CD14-positive monocyte (primary cell): ENCODE data around the gene NDST1. TPM values are rescaled to one million over a fixed set of nuclear protein-coding genes. Genes with fewer than 3 reads are reported as not detected.

ENCODE experiments used
- DNase-seq, 3 donors: peaks; one replicate each; pipeline ENCODE4 v3.0.0-alpha.2; 2011 to 2022
- H2AFZ ChIP-seq: 2 replicates; pipeline ENCODE4 v1.6.0; 2012; ENCODE audit warnings: mild to moderate bottlenecking, low read depth, low read length, inconsistent platforms; ENCODE audit not compliant: insufficient read depth, poor library complexity, severe bottlenecking
- H3K27ac ChIP-seq, 2 donors: 1 replicate in 1 of 2; 2 replicates in 1 of 2; pipeline ENCODE4 v1.5.1; 2012 to 2013; ENCODE audit warnings: low read length in 2 of 2, control low read depth in 1 of 2, inconsistent platforms in 1 of 2, low read depth in 1 of 2, mild to moderate bottlenecking in 1 of 2
- H3K27me3 ChIP-seq, 2 donors: one replicate each; pipeline versions ENCODE4 v1.6.0 to v1.6.1; 2011 to 2013; ENCODE audit warnings: low read length in 2 of 2; ENCODE audit not compliant: control insufficient read depth in 2 of 2, insufficient read depth in 2 of 2
- H3K36me3 ChIP-seq, 2 donors: replicated peaks in 1 of 2; 1 replicate in 1 of 2; 2 replicates in 1 of 2; pipeline versions ENCODE4 v1.5.1 to v1.6.1; 2012 to 2013; ENCODE audit warnings: low read length in 2 of 2, control low read depth in 1 of 2, inconsistent platforms in 1 of 2, mild to moderate bottlenecking in 1 of 2; ENCODE audit not compliant: insufficient read depth in 2 of 2, control insufficient read depth in 1 of 2
- H3K4me1 ChIP-seq, 2 donors: 1 replicate in 1 of 2; 2 replicates in 1 of 2; pipeline versions ENCODE4 v1.5.1 to v1.6.1; 2012 to 2013; ENCODE audit warnings: low read length in 2 of 2, control low read depth in 1 of 2, inconsistent platforms in 1 of 2, mild to moderate bottlenecking in 1 of 2, moderate library complexity in 1 of 2; ENCODE audit not compliant: insufficient read depth in 2 of 2, control insufficient read depth in 1 of 2
- H3K4me2 ChIP-seq: replicated peaks from 2 replicates; pipeline ENCODE3; 2012; ENCODE audit warnings: low read length, moderate library complexity, mild to moderate bottlenecking; ENCODE audit not compliant: poor library complexity, severe bottlenecking; ENCODE audit errors: extremely low read depth
- H3K4me3 ChIP-seq, 3 experiments: fragments of 200-600 bp in 1 of 3; sonication (generic) in 1 of 3; replicated peaks in 1 of 3; 1 replicate in 2 of 3; 2 replicates in 1 of 3; pipeline ENCODE4 v1.5.1; 2011 to 2013; ENCODE audit warnings: low read length in 3 of 3, mild to moderate bottlenecking in 3 of 3, control low read depth in 2 of 3, low read depth in 2 of 3, inconsistent platforms in 1 of 3, moderate library complexity in 1 of 3
- H3K79me2 ChIP-seq: 2 replicates; pipeline ENCODE4 v1.6.0; 2012; ENCODE audit warnings: mild to moderate bottlenecking, control low read depth, inconsistent platforms, low read length, moderate library complexity; ENCODE audit not compliant: insufficient read depth
- H3K9ac ChIP-seq: 2 replicates; pipeline ENCODE4 v1.6.0; 2017; ENCODE audit warnings: low read length, mild to moderate bottlenecking; ENCODE audit not compliant: insufficient read depth, poor library complexity, severe bottlenecking
- H3K9me3 ChIP-seq, 2 donors: replicated peaks in 1 of 2; 1 replicate in 1 of 2; 2 replicates in 1 of 2; pipeline versions ENCODE4 v1.5.1 to v1.6.1; 2012 to 2013; ENCODE audit warnings: low read length in 2 of 2, control low read depth in 1 of 2; ENCODE audit not compliant: control insufficient read depth in 1 of 2, insufficient read depth in 1 of 2
- H4K20me1 ChIP-seq: 2 replicates; pipeline ENCODE4 v1.6.0; 2012; ENCODE audit warnings: mild to moderate bottlenecking, low read length, control low read depth, moderate library complexity; ENCODE audit not compliant: insufficient read depth
- H3K27ac Mint-ChIP-seq, 7 donors: one replicate each; pipeline ENCODE4 v1.8.0; 2020; ENCODE audit warnings: mild to moderate bottlenecking in 7 of 7, mixed read lengths in 7 of 7, moderate library complexity in 6 of 7, inconsistent platforms in 2 of 7
- H3K27me3 Mint-ChIP-seq, 3 donors: one replicate each; pipeline ENCODE4 v1.8.0; 2021 to 2022; ENCODE audit warnings: low read depth in 3 of 3, mild to moderate bottlenecking in 3 of 3, mixed read lengths in 3 of 3, moderate library complexity in 3 of 3, inconsistent platforms in 1 of 3
- H3K36me3 Mint-ChIP-seq, 2 donors: one replicate each; pipeline ENCODE4 v1.8.0; 2020; ENCODE audit warnings: mixed read lengths in 2 of 2, inconsistent platforms in 1 of 2, mild to moderate bottlenecking in 1 of 2
- H3K4me1 Mint-ChIP-seq: one replicate; pipeline ENCODE4 v1.8.0; 2020; ENCODE audit warnings: mild to moderate bottlenecking, mixed read lengths
- H3K4me3 Mint-ChIP-seq, 2 donors: one replicate each; pipeline ENCODE4 v1.8.0; 2020; ENCODE audit warnings: mild to moderate bottlenecking in 2 of 2, mixed read lengths in 2 of 2, moderate library complexity in 1 of 2
- H3K9me3 Mint-ChIP-seq, 7 donors: one replicate each; pipeline ENCODE4 v1.8.0; 2020 to 2022; ENCODE audit warnings: mixed read lengths in 7 of 7, mild to moderate bottlenecking in 6 of 7, moderate library complexity in 6 of 7, inconsistent platforms in 2 of 7
- WGBS: methylation state at CpG from one replicate; pipeline ENCODE4 v1.1.5; 2013; ENCODE audit warnings: missing lambda C conversion rate; ENCODE audit not compliant: insufficient coverage; 5-methylcytosine and 5-hydroxymethylcytosine counted together
- intact Hi-C, 2 donors: fragments of 100-400 bp; cut with micrococcal nuclease; formaldehyde crosslinking; loops; one replicate each; pipeline versions ENCODE4 v1.15.0 to v1.15.1; 2023
- polyA plus RNA-seq, 3 donors: library from polyadenylated mRNA; depleted of rRNA in 1 of 3; unstranded in 2 of 3; stranded (reverse) in 1 of 3; fragments of 300-500 nt in 2 of 3; fragments of >200 nt in 1 of 3; fragmentation: Illumina TruSeq in 2 of 3; gene quantifications; 1 replicate in 2 of 3; 2 replicates in 1 of 3; pipeline ENCODE4 v1.2.3, GENCODE V29; 2012 to 2021
- TF ChIP-seq, protein P1 (sequence below): fragments of 200-600 bp; IDR thresholded peaks from one replicate; pipeline ENCODE4 v1.8.0; 2022; ENCODE audit warnings: antibody characterized with exemption, mild to moderate bottlenecking

The NDST1 gene
- polyA plus RNA-seq, 3 donors = 7.0 to 18.9 (median 7.5) TPM

GRCh38 chr5:150523472-150524350 is 15.8 kb downstream of the NDST1 start:
- Histone ChIP-seq H4K20me1 (peaks cover 100% of the 10 kb centered on the region), H3K9ac (no peak overlapping the region), H3K9me3 (no peaks in the 10 kb centered on the region), H3K27ac (no peak overlapping the region), H3K36me3 (peaks cover 60 to 93% of the 10 kb centered on the region in 2 donors), H3K4me1 (no peaks in the 10 kb centered on the region), H3K27me3 (no peaks in the 10 kb centered on the region), H3K4me3 (no peak overlapping the region), H2AFZ (no peak overlapping the region), H3K79me2 (peaks cover 52% of the 10 kb centered on the region), H3K4me2 (no peak overlapping the region)
- intact Hi-C loops = loop anchor here (1.0 to 5.0 kb wide), 2 partner anchors 64 to 66 kb away; no protein-coding TSS in a partner anchor
- Mint-ChIP-seq H3K4me3 (no peak overlapping the region), H3K27me3 (peaks cover 0 to 2% (median 0%) of the 10 kb centered on the region in 3 donors), H3K4me1 (peaks cover 13% of the 10 kb centered on the region), H3K27ac (peak overlapping the region in 2 of 7 donors; percentile 76), H3K36me3 (peaks cover 60 to 71% of the 10 kb centered on the region in 2 donors), H3K9me3 (no peaks in the 10 kb centered on the region)
- 84% methylated on average over 9 of the region's 12 CpGs for WGBS
- peak; percentile 44 to 64 (median 55) for DNase-seq
- TF ChIP-seq, protein P1, sequence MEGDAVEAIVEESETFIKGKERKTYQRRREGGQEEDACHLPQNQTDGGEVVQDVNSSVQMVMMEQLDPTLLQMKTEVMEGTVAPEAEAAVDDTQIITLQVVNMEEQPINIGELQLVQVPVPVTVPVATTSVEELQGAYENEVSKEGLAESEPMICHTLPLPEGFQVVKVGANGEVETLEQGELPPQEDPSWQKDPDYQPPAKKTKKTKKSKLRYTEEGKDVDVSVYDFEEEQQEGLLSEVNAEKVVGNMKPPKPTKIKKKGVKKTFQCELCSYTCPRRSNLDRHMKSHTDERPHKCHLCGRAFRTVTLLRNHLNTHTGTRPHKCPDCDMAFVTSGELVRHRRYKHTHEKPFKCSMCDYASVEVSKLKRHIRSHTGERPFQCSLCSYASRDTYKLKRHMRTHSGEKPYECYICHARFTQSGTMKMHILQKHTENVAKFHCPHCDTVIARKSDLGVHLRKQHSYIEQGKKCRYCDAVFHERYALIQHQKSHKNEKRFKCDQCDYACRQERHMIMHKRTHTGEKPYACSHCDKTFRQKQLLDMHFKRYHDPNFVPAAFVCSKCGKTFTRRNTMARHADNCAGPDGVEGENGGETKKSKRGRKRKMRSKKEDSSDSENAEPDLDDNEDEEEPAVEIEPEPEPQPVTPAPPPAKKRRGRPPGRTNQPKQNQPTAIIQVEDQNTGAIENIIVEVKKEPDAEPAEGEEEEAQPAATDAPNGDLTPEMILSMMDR = peak; percentile 69

GRCh38 chr5:150525163-150525562 is 17.2 kb downstream of the NDST1 start:
- Histone ChIP-seq H3K9me3 (no peaks in the 10 kb centered on the region), H3K4me3 (no peak overlapping the region), H3K27me3 (no peaks in the 10 kb centered on the region), H2AFZ (no peak overlapping the region), H3K9ac (no peak overlapping the region), H3K4me1 (no peaks in the 10 kb centered on the region), H3K79me2 (peaks cover 43% of the 10 kb centered on the region), H3K4me2 (no peak overlapping the region), H3K36me3 (peaks cover 62 to 94% of the 10 kb centered on the region in 2 donors), H3K27ac (no peak overlapping the region), H4K20me1 (peaks cover 98% of the 10 kb centered on the region)
- H3K27me3 Mint-ChIP-seq = peaks cover 0 to 2% (median 0%) of the 10 kb centered on the region in 3 donors
- H3K9me3 Mint-ChIP-seq = no peaks in the 10 kb centered on the region
- WGBS = 99% methylated on average over 8 of the region's 8 CpGs
- peaks cover 55 to 70% of the 10 kb centered on the region in 2 donors for H3K36me3 Mint-ChIP-seq
- H3K4me3 Mint-ChIP-seq = no peak overlapping the region
- no peak for DNase-seq
- intact Hi-C loops = loop anchor here in 1 of 2 donors (5.0 kb wide), 1 partner anchor 33 kb away; no protein-coding TSS in a partner anchor
- H3K27ac Mint-ChIP-seq = peak overlapping the region in 2 of 7 donors; percentile 3 to 66
- H3K4me1 Mint-ChIP-seq = peaks cover 7% of the 10 kb centered on the region
- TF ChIP-seq, protein P1 = no peak
